Astrocyte of the spinal cord (primary cell): ENCODE data around the gene NOX4.
A peak's percentile ranks its signal among the peaks of the same experiment; 100 is the strongest.

Experiments
- DNase-seq: peaks from one replicate; pipeline ENCODE4 v3.0.0; 2011; ENCODE audit warnings: low read depth, low spot score
- H3K4me3 ChIP-seq: 2 replicates; pipeline ENCODE4 v1.5.1; 2011; ENCODE audit warnings: low read depth, mild to moderate bottlenecking, low read length, moderate library complexity
- in situ Hi-C: cut with HindIII; loops from 2 replicates; pipeline ENCODE4 v1.10.0; 2017; ENCODE audit warnings: low sequenced_read_pairs
- TF ChIP-seq, protein P1 (sequence below): IDR thresholded peaks from 2 replicates; pipeline ENCODE4 v1.5.1; 2012; ENCODE audit warnings: low read depth, mild to moderate bottlenecking, low read length, inconsistent platforms

NOX4 gene

DNA sequence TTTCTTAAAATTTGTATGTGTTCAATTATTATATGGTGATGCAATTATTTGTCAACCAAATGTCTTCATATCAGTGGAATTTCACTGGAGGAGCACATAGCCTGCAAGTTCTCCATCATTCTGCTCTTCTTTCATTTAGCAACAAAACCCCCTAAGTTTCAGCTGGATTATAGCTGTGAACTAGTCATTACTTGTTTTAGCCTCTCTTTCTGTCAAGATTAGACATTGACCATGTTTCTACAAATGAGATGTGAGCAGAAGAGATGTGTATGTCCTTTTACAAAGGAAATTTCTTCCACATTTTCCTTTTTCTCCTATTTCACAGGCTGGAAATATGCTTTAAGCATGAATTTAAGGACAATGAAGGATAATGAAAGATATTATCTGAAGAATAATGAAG is 9.2 kb upstream of the NOX4 start:
- no peak for DNase-seq
- TF ChIP-seq, protein P1, sequence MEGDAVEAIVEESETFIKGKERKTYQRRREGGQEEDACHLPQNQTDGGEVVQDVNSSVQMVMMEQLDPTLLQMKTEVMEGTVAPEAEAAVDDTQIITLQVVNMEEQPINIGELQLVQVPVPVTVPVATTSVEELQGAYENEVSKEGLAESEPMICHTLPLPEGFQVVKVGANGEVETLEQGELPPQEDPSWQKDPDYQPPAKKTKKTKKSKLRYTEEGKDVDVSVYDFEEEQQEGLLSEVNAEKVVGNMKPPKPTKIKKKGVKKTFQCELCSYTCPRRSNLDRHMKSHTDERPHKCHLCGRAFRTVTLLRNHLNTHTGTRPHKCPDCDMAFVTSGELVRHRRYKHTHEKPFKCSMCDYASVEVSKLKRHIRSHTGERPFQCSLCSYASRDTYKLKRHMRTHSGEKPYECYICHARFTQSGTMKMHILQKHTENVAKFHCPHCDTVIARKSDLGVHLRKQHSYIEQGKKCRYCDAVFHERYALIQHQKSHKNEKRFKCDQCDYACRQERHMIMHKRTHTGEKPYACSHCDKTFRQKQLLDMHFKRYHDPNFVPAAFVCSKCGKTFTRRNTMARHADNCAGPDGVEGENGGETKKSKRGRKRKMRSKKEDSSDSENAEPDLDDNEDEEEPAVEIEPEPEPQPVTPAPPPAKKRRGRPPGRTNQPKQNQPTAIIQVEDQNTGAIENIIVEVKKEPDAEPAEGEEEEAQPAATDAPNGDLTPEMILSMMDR = no peak
- in situ Hi-C loops = no loop called here
- no peak overlapping the region for H3K4me3 ChIP-seq

DNA sequence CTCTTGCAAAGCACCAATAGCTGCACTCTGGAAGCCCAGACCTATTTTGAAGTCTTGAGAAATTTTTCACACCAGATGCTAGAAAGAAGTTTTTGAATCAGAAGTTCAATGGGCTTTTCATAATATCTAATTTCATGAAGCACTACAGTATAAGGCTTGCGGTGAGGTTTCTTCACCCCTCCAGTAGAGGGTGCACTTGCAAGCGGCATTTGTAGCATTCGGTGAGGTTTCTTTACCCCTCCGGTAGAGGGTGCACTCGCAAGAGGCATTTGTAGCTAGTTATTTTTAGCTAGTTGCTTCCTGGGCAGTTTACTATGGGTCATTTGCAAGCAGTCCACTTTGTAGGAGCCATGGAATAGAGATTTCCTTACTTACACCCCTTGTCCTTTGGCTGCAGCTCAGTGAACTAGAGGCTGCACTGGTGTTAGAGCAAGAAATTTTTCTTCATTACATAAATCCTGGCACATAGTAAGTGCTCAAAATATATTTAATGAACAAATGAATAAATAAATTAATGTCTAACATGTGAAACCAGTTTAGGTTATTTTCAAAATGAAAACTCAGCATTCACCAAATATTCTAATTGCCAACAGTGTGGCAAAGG is 7.8 kb upstream of the NOX4 start:
- no peak for DNase-seq
- no peak overlapping the region for H3K4me3 ChIP-seq
- TF ChIP-seq, protein P1 = no peak
- in situ Hi-C loops = no loop called here

DNA sequence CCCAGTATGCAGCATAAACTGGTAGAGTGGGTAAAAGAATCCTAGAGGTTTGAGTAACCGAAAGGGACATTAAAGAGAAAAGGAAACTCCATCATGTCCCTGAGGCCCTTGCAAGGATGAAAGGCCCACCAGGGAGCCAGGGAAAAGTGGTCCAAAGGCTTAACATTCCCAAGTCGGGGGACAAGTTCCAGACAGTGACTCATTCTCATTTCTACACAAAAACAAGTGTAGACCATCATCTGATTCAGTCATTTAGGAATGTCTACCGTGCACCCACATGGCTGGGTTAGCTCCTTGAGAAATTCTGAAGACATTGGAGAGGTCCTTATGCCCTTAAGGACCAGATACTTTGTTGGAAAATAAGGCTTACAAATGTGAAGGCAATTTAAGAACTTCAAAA is 4.8 kb upstream of the NOX4 start:
- TF ChIP-seq, protein P1 = no peak
- in situ Hi-C loops = no loop called here
- DNase-seq = peak; percentile 95
- H3K4me3 ChIP-seq = no peak overlapping the region

DNA sequence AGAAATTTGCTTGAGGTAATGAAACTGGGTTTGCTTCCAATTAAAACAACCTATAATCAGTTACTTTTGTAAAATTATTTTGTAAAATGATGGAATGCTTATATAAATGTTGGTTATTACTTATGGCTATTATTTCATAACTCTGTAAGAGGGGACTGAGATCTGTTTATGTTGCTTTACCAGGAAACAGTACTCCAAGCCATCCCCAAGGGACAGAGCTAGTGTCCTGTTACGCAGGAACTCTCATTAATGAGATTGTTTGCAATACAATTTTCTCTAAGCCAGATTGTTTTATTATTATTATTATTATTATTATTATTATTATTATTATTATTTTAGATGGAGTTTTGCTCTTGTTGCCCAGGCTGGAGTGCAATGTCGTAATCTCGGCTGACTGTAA is 2.3 kb upstream of the NOX4 start:
- TF ChIP-seq, protein P1 = no peak
- no peak overlapping the region for H3K4me3 ChIP-seq
- DNase-seq = no peak
- in situ Hi-C loops = no loop called here

DNA sequence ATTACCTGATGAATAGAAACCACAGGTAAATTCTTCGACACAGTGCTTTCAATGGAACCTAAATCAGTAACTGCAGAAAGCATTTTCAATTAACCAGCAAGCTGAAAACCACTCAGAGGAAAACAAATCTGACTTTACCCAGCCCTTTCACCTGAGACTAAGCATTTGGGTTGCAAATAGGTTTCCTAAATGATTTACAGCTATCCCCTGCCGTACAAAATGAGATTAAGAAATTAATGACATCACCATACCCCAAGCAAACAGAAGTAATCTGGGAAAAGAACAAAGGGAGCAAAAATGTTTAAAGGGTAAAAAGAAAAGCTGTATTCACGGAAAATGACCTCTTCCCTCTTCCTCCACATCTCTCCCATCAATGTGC is 584 bp downstream of the NOX4 start:
- in situ Hi-C loops = no loop called here
- peak; percentile 27 for DNase-seq
- TF ChIP-seq, protein P1 = no peak
- H3K4me3 ChIP-seq = peak overlapping the region; percentile 53

DNA sequence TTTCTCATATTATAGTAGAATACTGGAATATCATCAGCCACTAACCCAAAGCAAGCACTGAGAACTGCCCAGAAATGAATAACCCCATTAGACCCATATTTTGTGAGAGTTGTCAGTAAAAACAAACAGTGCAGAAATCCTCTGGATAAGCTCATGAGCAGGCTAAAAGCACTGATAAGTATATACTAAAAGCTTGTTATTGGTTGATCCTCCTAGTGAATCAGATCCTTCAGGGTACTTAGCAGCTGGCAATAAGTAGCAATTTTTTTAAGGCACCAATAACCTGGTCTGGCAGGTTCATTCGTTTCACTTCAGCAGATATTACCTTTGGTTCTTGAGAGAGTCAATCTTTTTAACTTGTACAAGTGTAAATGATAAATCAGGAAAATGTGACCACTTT is 1.2 kb downstream of the NOX4 start:
- peak; percentile 48 for DNase-seq
- in situ Hi-C loops = no loop called here
- H3K4me3 ChIP-seq = peak overlapping the region; percentile 53
- TF ChIP-seq, protein P1 = no peak

DNA sequence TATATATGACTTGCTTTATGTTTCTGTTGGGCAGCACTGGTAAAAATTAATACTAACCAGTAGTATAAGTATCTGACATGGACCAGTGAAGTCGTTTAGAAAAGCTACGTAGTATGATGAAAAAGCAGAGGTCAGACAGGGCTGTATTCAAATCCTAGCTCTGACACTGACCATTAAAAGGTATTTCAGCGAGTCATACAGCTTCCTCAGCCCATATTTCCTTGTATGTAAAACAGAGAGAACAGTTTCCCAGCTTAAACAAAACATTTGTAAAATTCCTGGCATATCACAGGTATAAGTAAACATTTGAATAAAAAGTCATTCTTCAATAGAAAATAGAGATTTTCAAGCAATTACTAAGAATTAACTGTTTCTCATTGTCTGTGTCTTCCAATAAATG is 4.2 kb downstream of the NOX4 start:
- no peak overlapping the region for H3K4me3 ChIP-seq
- peak; percentile 37 for DNase-seq
- in situ Hi-C loops = no loop called here
- TF ChIP-seq, protein P1 = no peak
